ENCODE results near the gene GON4L.
"Not testable (repeated sequence)": the region's sequence is repeated elsewhere in the genome, so short reads cannot be mapped to it uniquely, and the experiment has no call there.

The GON4L gene

DNA sequence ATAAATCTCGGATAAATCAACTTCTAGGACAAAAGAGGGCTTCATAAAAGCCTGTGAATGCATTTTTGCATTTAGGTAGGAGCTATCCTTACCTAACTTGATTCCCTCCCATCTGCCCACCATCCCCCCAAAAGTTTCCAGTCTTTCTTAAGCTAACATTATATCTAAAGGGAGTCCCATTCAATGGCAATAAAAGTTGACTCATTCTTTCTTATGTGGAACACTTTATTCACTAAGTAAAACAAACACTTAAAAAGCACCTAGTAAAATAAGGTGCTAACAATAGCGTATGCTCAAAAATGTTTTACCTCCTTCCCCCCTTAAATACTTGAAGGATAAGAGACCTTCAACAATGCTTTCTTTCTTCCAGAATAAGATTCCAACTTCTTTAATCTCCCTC is 83.8 kb downstream of the GON4L start:
- no peak for DNase-seq (ENCODE audit: low spot score)
- in situ Hi-C loops (cut with MboI; ENCODE audit: low sequenced_read_pairs, unreplicated experiment): no loop called here
- TF ChIP-seq, protein P1, sequence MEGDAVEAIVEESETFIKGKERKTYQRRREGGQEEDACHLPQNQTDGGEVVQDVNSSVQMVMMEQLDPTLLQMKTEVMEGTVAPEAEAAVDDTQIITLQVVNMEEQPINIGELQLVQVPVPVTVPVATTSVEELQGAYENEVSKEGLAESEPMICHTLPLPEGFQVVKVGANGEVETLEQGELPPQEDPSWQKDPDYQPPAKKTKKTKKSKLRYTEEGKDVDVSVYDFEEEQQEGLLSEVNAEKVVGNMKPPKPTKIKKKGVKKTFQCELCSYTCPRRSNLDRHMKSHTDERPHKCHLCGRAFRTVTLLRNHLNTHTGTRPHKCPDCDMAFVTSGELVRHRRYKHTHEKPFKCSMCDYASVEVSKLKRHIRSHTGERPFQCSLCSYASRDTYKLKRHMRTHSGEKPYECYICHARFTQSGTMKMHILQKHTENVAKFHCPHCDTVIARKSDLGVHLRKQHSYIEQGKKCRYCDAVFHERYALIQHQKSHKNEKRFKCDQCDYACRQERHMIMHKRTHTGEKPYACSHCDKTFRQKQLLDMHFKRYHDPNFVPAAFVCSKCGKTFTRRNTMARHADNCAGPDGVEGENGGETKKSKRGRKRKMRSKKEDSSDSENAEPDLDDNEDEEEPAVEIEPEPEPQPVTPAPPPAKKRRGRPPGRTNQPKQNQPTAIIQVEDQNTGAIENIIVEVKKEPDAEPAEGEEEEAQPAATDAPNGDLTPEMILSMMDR (IDR thresholded peaks at IDR 0.05; ENCODE audit: borderline replicate concordance, control extremely low read depth, extremely low read depth, insufficient read depth, missing control alignments): no peak

DNA sequence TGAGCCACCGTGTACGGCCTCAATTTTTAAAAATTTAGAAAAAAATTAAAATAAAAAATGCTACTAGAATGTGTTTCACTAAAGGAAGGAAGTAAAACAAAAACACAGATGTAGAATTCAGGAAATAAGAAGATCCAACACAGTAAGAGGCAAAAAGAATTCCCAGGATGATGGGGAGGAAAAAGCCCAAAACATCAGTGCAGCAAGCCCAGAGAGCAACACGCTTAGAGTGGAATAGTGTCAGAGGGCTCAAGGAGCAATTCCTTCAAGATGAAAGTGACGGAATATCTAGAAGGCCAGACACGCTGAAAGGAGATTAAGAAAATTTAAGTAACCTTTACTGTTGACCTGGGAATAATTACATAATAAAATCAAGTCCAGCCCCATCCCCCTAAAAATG is 87.8 kb downstream of the GON4L start:
- in situ Hi-C loops (cut with MboI; ENCODE audit: low sequenced_read_pairs, unreplicated experiment): no loop called here
- no peak for DNase-seq (ENCODE audit: low spot score)
- TF ChIP-seq, protein P1 (IDR thresholded peaks at IDR 0.05; ENCODE audit: borderline replicate concordance, control extremely low read depth, extremely low read depth, insufficient read depth, missing control alignments): no peak

GRCh38 chr1:155767399-155767989 is 89.5 kb downstream of the GON4L start:
- in situ Hi-C loops (cut with MboI; ENCODE audit: low sequenced_read_pairs, unreplicated experiment); DNase-seq (ENCODE audit: low spot score): not testable (repeated sequence)

GRCh38 chr1:155763989-155764388 is 93.0 kb downstream of the GON4L start:
- in situ Hi-C loops (cut with MboI; ENCODE audit: low sequenced_read_pairs, unreplicated experiment); DNase-seq (ENCODE audit: low spot score): not testable (repeated sequence)

DNA sequence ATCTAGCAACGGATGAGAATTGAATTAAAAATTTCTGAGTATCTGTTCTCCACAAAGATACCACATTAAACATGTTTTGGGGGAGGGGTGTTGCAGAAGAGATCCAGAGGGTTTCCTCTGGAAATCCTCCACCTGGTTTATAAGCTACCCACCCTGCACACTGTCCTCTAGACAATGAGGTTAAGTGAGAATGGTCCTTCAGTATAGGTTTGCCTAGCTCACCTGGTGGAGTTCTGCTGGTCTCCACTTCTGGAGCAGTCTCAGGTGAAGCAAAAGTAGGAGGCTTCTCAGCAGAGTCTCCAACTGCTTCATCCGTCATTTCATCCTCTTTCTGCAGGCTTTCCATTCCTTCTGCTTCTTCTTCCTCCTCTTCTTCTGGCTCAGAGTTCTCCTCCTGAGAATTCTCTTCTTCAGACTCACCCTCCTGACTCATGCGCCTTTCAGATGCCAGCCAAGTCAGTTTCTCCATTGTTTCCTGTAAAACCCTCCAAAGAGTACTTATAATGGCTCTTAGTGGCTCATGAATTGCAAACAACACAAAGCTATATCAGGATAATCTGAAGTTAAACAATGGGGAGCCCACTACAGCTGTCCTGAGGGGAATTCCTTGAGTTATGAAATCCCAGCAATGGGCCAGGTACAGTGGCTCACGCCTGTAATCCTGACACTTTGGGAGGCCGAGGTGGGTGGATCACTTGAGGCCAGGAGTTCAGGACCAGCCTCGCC is 93.8 kb downstream of the GON4L start:
- in situ Hi-C loops (cut with MboI; ENCODE audit: low sequenced_read_pairs, unreplicated experiment); DNase-seq (ENCODE audit: low spot score): not testable (repeated sequence)

DNA sequence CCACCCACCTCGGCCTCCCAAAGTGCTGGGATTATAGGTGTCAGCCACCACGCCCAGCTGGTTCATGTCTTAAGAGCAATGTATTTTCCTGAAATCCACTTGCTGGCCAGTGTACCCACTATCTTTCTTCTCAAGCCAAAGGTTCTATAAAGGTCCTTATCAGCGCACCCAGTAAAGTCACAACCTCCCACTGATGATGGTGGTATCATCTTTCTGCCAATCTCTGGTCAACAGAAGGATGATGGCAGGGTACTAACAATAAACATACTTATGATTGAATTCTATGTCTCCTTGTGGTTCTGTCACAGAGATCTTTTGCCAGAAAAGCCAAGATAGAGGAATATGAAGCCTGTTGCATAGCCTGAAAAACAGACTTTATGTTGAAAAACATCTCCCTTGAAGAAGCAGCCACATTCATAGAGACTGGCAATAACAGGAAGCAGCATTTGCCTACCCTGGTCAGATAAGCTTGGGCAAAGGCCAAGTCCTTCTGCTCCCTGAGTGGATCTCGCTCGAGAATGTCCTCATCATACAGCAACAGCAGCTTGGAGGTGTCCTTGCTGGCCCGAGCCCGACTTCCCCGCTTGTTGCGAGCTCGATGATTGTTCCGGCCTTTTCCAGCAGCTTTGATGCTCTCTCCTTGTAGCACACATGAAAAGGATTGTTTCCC is 95.1 kb downstream of the GON4L start:
- no peak for DNase-seq (ENCODE audit: low spot score)

DNA sequence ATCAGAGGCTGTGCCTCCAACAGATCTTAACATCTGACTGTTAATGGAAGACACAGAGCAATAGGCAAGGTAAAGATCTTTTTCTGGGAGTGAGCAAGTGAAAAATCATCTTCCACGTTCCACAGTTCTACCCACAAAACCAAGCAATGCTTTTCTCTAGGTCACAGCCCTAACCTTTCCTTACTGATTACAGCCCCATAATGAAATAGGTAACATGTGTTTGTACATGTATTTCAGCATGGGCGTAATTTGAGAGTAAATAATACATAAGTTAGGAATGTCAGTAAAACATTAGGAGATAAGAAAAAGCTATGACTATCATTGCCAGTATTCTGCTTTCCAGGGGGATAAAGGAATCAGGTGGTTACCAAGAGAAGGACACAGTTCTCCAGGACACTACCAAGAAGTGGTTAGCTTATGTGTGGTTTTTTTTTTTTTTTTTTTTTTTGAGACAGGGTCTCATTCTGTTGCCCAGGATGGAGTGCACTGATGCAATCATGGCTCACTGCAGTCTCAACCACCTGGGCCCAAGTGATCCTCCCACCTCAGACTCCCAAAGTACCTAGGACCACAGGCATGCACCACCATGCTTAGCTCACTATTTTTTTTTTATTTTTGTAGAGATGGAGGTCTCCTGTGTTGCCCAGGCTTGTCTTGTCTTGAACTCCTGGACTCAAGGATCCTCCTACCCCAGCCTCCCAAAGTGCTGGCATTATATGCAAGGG is 96.1 kb downstream of the GON4L start:
- in situ Hi-C loops (cut with MboI; ENCODE audit: low sequenced_read_pairs, unreplicated experiment): no loop called here
- TF ChIP-seq, protein P1 (IDR thresholded peaks at IDR 0.05; ENCODE audit: borderline replicate concordance, control extremely low read depth, extremely low read depth, insufficient read depth, missing control alignments): no peak
- DNase-seq (ENCODE audit: low spot score): no peak

More for the DNA sequence above, 95.1 kb downstream of the GON4L start:
- in situ Hi-C loops (cut with MboI; ENCODE audit: low sequenced_read_pairs, unreplicated experiment): no loop called here
- TF ChIP-seq, protein P1 (IDR thresholded peaks at IDR 0.05; ENCODE audit: borderline replicate concordance, control extremely low read depth, extremely low read depth, insufficient read depth, missing control alignments): no peak

Measured in GM13976 (cell line).